Measurements from ENCODE around the gene C4BPA. TPM values are rescaled to one million over a fixed set of nuclear protein-coding genes. Genes with fewer than 3 reads are reported as not detected.

The C4BPA gene
- total and polyA plus RNA-seq, 8 donors, result 1.4 to 15.4 (median 7.9) TPM

GRCh38 chr1:207064561-207064960, 39.5 kb upstream of the C4BPA start:
- Histone ChIP-seq H3K4me1 (no peaks in the 10 kb centered on the region), H3K4me3 (no peak overlapping the region), H3K9me3 (no peaks in the 10 kb centered on the region), H3K27me3 (no peaks in the 10 kb centered on the region), H3K27ac (no peak overlapping the region), H3K36me3 (peaks cover 0 to 13% (median 6%) of the 10 kb centered on the region in 3 donors)
- DNase-seq (peak in 3 of 6 donors; percentile 22 to 53 (median 30)), ATAC-seq (peak; percentile 38 to 72 (median 54)), FAIRE-seq (no peak)
- TF ChIP-seq, protein P1, sequence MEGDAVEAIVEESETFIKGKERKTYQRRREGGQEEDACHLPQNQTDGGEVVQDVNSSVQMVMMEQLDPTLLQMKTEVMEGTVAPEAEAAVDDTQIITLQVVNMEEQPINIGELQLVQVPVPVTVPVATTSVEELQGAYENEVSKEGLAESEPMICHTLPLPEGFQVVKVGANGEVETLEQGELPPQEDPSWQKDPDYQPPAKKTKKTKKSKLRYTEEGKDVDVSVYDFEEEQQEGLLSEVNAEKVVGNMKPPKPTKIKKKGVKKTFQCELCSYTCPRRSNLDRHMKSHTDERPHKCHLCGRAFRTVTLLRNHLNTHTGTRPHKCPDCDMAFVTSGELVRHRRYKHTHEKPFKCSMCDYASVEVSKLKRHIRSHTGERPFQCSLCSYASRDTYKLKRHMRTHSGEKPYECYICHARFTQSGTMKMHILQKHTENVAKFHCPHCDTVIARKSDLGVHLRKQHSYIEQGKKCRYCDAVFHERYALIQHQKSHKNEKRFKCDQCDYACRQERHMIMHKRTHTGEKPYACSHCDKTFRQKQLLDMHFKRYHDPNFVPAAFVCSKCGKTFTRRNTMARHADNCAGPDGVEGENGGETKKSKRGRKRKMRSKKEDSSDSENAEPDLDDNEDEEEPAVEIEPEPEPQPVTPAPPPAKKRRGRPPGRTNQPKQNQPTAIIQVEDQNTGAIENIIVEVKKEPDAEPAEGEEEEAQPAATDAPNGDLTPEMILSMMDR (IDR thresholded peaks at IDR 0.05), result no peak
- 66 to 79% methylated on average over 8 of the region's 8 CpGs for WGBS, 2 donors
- intact Hi-C loops (cut with DNase I), result no loop called here

- H3K4me1 ChIP-seq, result no peaks in the 10 kb centered on the region
These were observed 36.8 kb upstream of the C4BPA start for GRCh38 chr1:207067185-207067584.

GRCh38 chr1:207067665-207068064, 36.4 kb upstream of the C4BPA start:
- H3K4me3 ChIP-seq, result no peak overlapping the region
- DNase-seq, result no peak
- no peaks in the 10 kb centered on the region for H3K27me3 ChIP-seq
- H3K36me3 ChIP-seq, result peaks cover 0 to 13% (median 6%) of the 10 kb centered on the region in 3 donors
- no peak for FAIRE-seq
- intact Hi-C loops (cut with DNase I), result no loop called here
- 63 to 77% methylated on average over 5 of the region's 5 CpGs for WGBS, 2 donors
- TF ChIP-seq, protein P1 (IDR thresholded peaks at IDR 0.05), result no peak
- no peak for ATAC-seq
- no peaks in the 10 kb centered on the region for H3K9me3 ChIP-seq
- no peak overlapping the region for H3K27ac ChIP-seq
- H3K4me1 ChIP-seq, result no peaks in the 10 kb centered on the region

More at GRCh38 chr1:207067185-207067584, 36.8 kb upstream of the C4BPA start:
- intact Hi-C loops (cut with DNase I), result no loop called here
- WGBS, 2 donors, result 43 to 49% methylated on average over 3 of the region's 3 CpGs
- no peaks in the 10 kb centered on the region for H3K9me3 ChIP-seq
- no peak for ATAC-seq
- no peak for FAIRE-seq
- H3K4me3 ChIP-seq, result no peak overlapping the region
- peaks cover 0 to 13% (median 6%) of the 10 kb centered on the region in 3 donors for H3K36me3 ChIP-seq
- DNase-seq, result no peak
- no peaks in the 10 kb centered on the region for H3K27me3 ChIP-seq
- TF ChIP-seq, protein P1 (IDR thresholded peaks at IDR 0.05), result no peak
- no peak overlapping the region for H3K27ac ChIP-seq

GRCh38 chr1:207069061-207069460, 35.0 kb upstream of the C4BPA start:
- TF ChIP-seq, protein P1 (IDR thresholded peaks at IDR 0.05), result no peak
- H3K9me3 ChIP-seq, result no peaks in the 10 kb centered on the region
- no peak overlapping the region for H3K27ac ChIP-seq
- ATAC-seq, result no peak
- H3K27me3 ChIP-seq, result no peaks in the 10 kb centered on the region
- no peaks in the 10 kb centered on the region for H3K4me1 ChIP-seq
- no peak for DNase-seq
- H3K36me3 ChIP-seq, result peaks cover 0 to 5% (median 3%) of the 10 kb centered on the region in 3 donors
- WGBS, 2 donors, result 91 to 99% methylated on average over 3 of the region's 3 CpGs
- FAIRE-seq, result no peak
- no peak overlapping the region for H3K4me3 ChIP-seq
- intact Hi-C loops (cut with DNase I), result no loop called here

- Histone ChIP-seq H3K36me3 (peaks cover 0 to 5% (median 3%) of the 10 kb centered on the region in 3 donors), H3K4me1 (no peaks in the 10 kb centered on the region), H3K27me3 (no peaks in the 10 kb centered on the region), H3K9me3 (no peaks in the 10 kb centered on the region), H3K27ac (no peak overlapping the region), H3K4me3 (no peak overlapping the region)
- no peak for FAIRE-seq
- intact Hi-C loops (cut with DNase I), result no loop called here
- TF ChIP-seq, protein P1 (IDR thresholded peaks at IDR 0.05), result no peak
- ATAC-seq, result no peak
- DNase-seq, result no peak
- WGBS, 2 donors, result 85 to 92% methylated on average over 5 of the region's 5 CpGs
These were observed 34.1 kb upstream of the C4BPA start for GRCh38 chr1:207069858-207070506.

Data from pancreas (tissue), 10 donors.